HepG2 (cell line): ENCODE results near the gene TAF1B. TPM values are rescaled to one million over a fixed set of nuclear protein-coding genes. Genes with fewer than 3 reads are reported as not detected.

Experiments used
- ATAC-seq: fragments of 200-7000 bp; cut with Tn5 transposase; 3 replicates; pipeline ENCODE4 v1.9.1; 2020; ENCODE audit warnings: mild to moderate bottlenecking, moderate library complexity
- BruUV-seq: library from RNA; stranded (reverse); fragments of 400-500 nt; replicated peaks from 2 replicates; lab custom pipeline; 2021; lab: Mats Ljungman, UMichigan
- CTCF ChIA-PET: fragments of 300-600 bp; formaldehyde crosslinking; extraction: SDS; loops from one replicate; lab custom pipeline; 2021; ENCODE audit warnings: low total read pairs, inconsistent platforms, low intra/inter-chr PET ratio; lab: Yijun Ruan, JAX
- POLR2A ChIA-PET: fragments of 350-600 bp; sonication (Branson Sonifier 250); formaldehyde crosslinking; loops from one replicate; lab custom pipeline; 2020; ENCODE audit warnings: antibody characterized with exemption, inconsistent platforms; lab: Yijun Ruan, JAX
- DNase-seq: peaks from one replicate; pipeline ENCODE4 v3.0.0-alpha.2; 2015; ENCODE audit warnings: low spot score
- FAIRE-seq: peaks from 3 replicates; lab custom pipeline; 2011; peaks lifted over from hg19 to GRCh38; lab: Jason Lieb, UNC
- H2AFZ ChIP-seq: one replicate; pipeline ENCODE4 v1.6.1; 2011; ENCODE audit warnings: low read length, inconsistent platforms
- H3K27ac ChIP-seq: fragments of 300-600 bp; 3 replicates; pipeline ENCODE4 v1.8.0; 2011; ENCODE audit warnings: mixed run types, mild to moderate bottlenecking, mixed read lengths, low read length, inconsistent platforms; ENCODE audit not compliant: insufficient read depth; ENCODE audit errors: extremely low read length
- H3K27me3 ChIP-seq, 2 experiments: fragments of 200-600 bp in 1 of 2; 2 replicates in 1 of 2; 3 replicates in 1 of 2; pipeline versions ENCODE4 v1.6.0 to v1.8.0; 2011; ENCODE audit warnings: low read length in 2 of 2, mild to moderate bottlenecking in 2 of 2, moderate library complexity in 2 of 2, inconsistent platforms in 1 of 2; ENCODE audit not compliant: insufficient read depth in 2 of 2, control insufficient read depth in 1 of 2
- H3K36me3 ChIP-seq, 2 experiments: fragments of 200-600 bp in 1 of 2; replicated peaks in 1 of 2; 2 replicates in 1 of 2; 3 replicates in 1 of 2; pipeline versions ENCODE4 v1.5.1 to v1.8.0; 2011; ENCODE audit warnings: low read length in 2 of 2, inconsistent platforms in 1 of 2; ENCODE audit not compliant: insufficient read depth in 2 of 2, control insufficient read depth in 1 of 2
- H3K4me1 ChIP-seq: 2 replicates; pipeline ENCODE4 v1.5.1; 2012; ENCODE audit warnings: low read length, inconsistent platforms; ENCODE audit not compliant: insufficient read depth
- H3K4me2 ChIP-seq: 2 replicates; pipeline ENCODE4 v1.6.0; 2011; ENCODE audit warnings: low read depth, low read length, inconsistent platforms
- H3K4me3 ChIP-seq, 3 experiments: fragments of 200-600 bp in 1 of 3; sonication (generic), shearing (Covaris generic) in 1 of 3; replicated peaks in 1 of 3; 2 replicates each; pipeline ENCODE4 v1.5.1; 2011 to 2016; ENCODE audit warnings: low read length in 3 of 3, inconsistent platforms in 2 of 3, low read depth in 2 of 3, mild to moderate bottlenecking in 2 of 3, control low read depth in 1 of 3, mixed read lengths in 1 of 3; ENCODE audit not compliant: insufficient read depth in 1 of 3
- H3K79me2 ChIP-seq: one replicate; pipeline ENCODE4 v1.6.1; 2011; ENCODE audit warnings: low read length, inconsistent platforms; ENCODE audit not compliant: insufficient read depth
- H3K9ac ChIP-seq: 2 replicates; pipeline ENCODE4 v1.6.0; 2011; ENCODE audit warnings: mild to moderate bottlenecking, low read depth, low read length, inconsistent platforms; ENCODE audit not compliant: insufficient read depth
- H3K9me3 ChIP-seq: 2 replicates; pipeline ENCODE4 v1.5.1; 2012; ENCODE audit warnings: mild to moderate bottlenecking, low read length
- H4K20me1 ChIP-seq: 2 replicates; pipeline ENCODE4 v1.6.0; 2011; ENCODE audit warnings: inconsistent platforms, mild to moderate bottlenecking, low read length, moderate library complexity; ENCODE audit not compliant: insufficient read depth
- CCDC6 ChIP-seq: sonication (generic); formaldehyde crosslinking; IDR thresholded peaks from 2 replicates; pipeline ENCODE4 v1.8.1; 2022; ENCODE audit warnings: mild to moderate bottlenecking, missing genetic modification reagents, moderate library complexity
- GATA4 ChIP-seq: sonication (generic); IDR thresholded peaks from 2 replicates; pipeline ENCODE4 v1.6.1; 2016; ENCODE audit warnings: antibody characterized with exemption, low read depth, borderline replicate concordance
- HNF4A ChIP-seq: sonication (generic); formaldehyde crosslinking; IDR thresholded peaks from 2 replicates; pipeline ENCODE4 v1.4.0; 2020; ENCODE audit warnings: missing genetic modification reagents
- MEIS1 ChIP-seq: sonication (generic); formaldehyde crosslinking; IDR thresholded peaks from 2 replicates; pipeline ENCODE4 v1.9.0; 2021; ENCODE audit warnings: mild to moderate bottlenecking, missing genetic modification reagents, moderate library complexity, borderline replicate concordance
- PHF8 ChIP-seq: sonication (generic); formaldehyde crosslinking; IDR thresholded peaks from 2 replicates; pipeline ENCODE4 v1.5.0; 2020; ENCODE audit warnings: missing genetic modification reagents
- PREB ChIP-seq: sonication (generic); formaldehyde crosslinking; IDR thresholded peaks from 2 replicates; pipeline ENCODE4 v1.4.0; 2020; ENCODE audit warnings: missing genetic modification reagents
- SRY ChIP-seq: sonication (generic); formaldehyde crosslinking; IDR thresholded peaks from 2 replicates; pipeline ENCODE4 v1.8.0; 2022; ENCODE audit warnings: mild to moderate bottlenecking, missing genetic modification reagents
- TFDP1 ChIP-seq: IDR thresholded peaks from 2 replicates; pipeline ENCODE4 v1.6.1; 2016; ENCODE audit warnings: missing compliant biosample characterization, missing genetic modification reagents, borderline replicate concordance
- TSC22D2 ChIP-seq: sonication (generic); formaldehyde crosslinking; IDR thresholded peaks from 2 replicates; pipeline ENCODE4 v1.5.1; 2020; ENCODE audit warnings: missing genetic modification reagents, mild to moderate bottlenecking, borderline replicate concordance
- ZBTB21 ChIP-seq: sonication (generic); formaldehyde crosslinking; IDR thresholded peaks from 2 replicates; pipeline ENCODE4 v1.4.0; 2020; ENCODE audit warnings: missing genetic modification reagents
- ZMYM4 ChIP-seq: sonication (generic); formaldehyde crosslinking; IDR thresholded peaks from 2 replicates; pipeline ENCODE4 v1.8.1; 2023; ENCODE audit warnings: mild to moderate bottlenecking, missing genetic modification reagents
- ZNF136 ChIP-seq: sonication (generic); formaldehyde crosslinking; IDR thresholded peaks from 2 replicates; pipeline ENCODE4 v1.8.1; 2022; ENCODE audit warnings: low read depth, mild to moderate bottlenecking, moderate library complexity, missing genetic modification reagents
- ZNF543 ChIP-seq: sonication (generic); formaldehyde crosslinking; IDR thresholded peaks from 2 replicates; pipeline ENCODE4 v1.4.0; 2020; ENCODE audit warnings: mild to moderate bottlenecking, missing genetic modification reagents
- ZNF672 ChIP-seq: sonication (generic); formaldehyde crosslinking; IDR thresholded peaks from 2 replicates; pipeline ENCODE4 v1.8.1; 2022; ENCODE audit warnings: missing genetic modification reagents
- ZNF761 ChIP-seq: sonication (generic); formaldehyde crosslinking; conservative IDR thresholded peaks from 2 replicates; pipeline ENCODE4 v1.4.0; 2020; ENCODE audit warnings: mild to moderate bottlenecking, missing genetic modification reagents
- WGBS: methylation state at CpG from one replicate; pipeline ENCODE4 v1.1.6; 2017; ENCODE audit warnings: low lambda C conversion rate; 5-methylcytosine and 5-hydroxymethylcytosine counted together
- in situ Hi-C: cut with HindIII; loops from 2 replicates; pipeline ENCODE4 v1.10.0; 2017; ENCODE audit warnings: low pct_unique_long_range_greater_than_20kb; ENCODE audit not compliant: extremely low pct_ligation_motif_present
- intact Hi-C: fragments of 100-400 bp; cut with micrococcal nuclease; formaldehyde crosslinking; loops from one replicate; pipeline ENCODE4 v1.10.0; 2022; ENCODE audit not compliant: unreplicated experiment
- polyA plus RNA-seq, 8 experiments: library from polyadenylated mRNA; depleted of rRNA in 3 of 8; stranded (reverse) in 7 of 8; unstranded in 1 of 8; fragments of >200 nt; fragmentation: Illumina TruSeq in 4 of 8; extraction: Trizol in 4 of 8; gene quantifications; 2 replicates each; pipeline versions ENCODE4 v1.2.1 to v1.2.3, GENCODE V29; 2011 to 2016; ENCODE audit warnings: low read depth in 4 of 8, missing spikeins in 1 of 8, mixed read lengths in 1 of 8; ENCODE audit not compliant: insufficient read depth in 1 of 8
- total RNA-seq, 5 experiments: library from RNA; depleted of rRNA; stranded (reverse); fragments of >200 nt; fragmentation: Illumina TruSeq; extraction: Trizol; gene quantifications; 2 replicates each; pipeline ENCODE4 v1.2.3, GENCODE V29; 2016; ENCODE audit warnings: low read depth in 1 of 5

TAF1B gene
- total and polyA plus RNA-seq, 2 of the 13 experiments (the other 11 are each of a cell fraction or from before 2014, with no cell fraction given): 13.3 to 27.7 TPM

GRCh38 chr2:9937258-9937657, 94.0 kb downstream of the TAF1B start:
- Histone ChIP-seq H3K4me3 (no peak overlapping the region), H3K9me3 (no peaks in the 10 kb centered on the region), H3K9ac (no peak overlapping the region), H2AFZ (no peak overlapping the region), H3K27ac (no peak overlapping the region), H3K4me1 (peaks cover 29% of the 10 kb centered on the region), H3K79me2 (no peaks in the 10 kb centered on the region), H3K4me2 (no peak overlapping the region), H4K20me1 (no peaks in the 10 kb centered on the region), H3K27me3 (no peaks in the 10 kb centered on the region), H3K36me3 (peaks cover 3 to 11% of the 10 kb centered on the region in 2 experiments; a peak in 3 of 5 replicates)
- no peak for FAIRE-seq
- BruUV-seq: no TSS peak
- 93% methylated on average over 4 of the region's 4 CpGs for WGBS
- intact Hi-C loops (no loop called here), in situ Hi-C loops (no loop called here)
- no peak for ATAC-seq
- ChIA-PET CTCF (no interaction called here), POLR2A (interaction anchor here (1.5 kb wide), 1 partner anchor 94 kb away, joined by 3 read pairs; the partner anchor contains the start of gene TAF1B)
- DNase-seq: no peak
- TF ChIP-seq ZNF543 (CRISPR knock-in tag) (no peak), MEIS1 (CRISPR knock-in tag) (no peak), CCDC6 (CRISPR knock-in tag) (no peak), TFDP1 (CRISPR knock-in tag) (no peak), ZNF761 (CRISPR knock-in tag) (no peak), ZNF672 (CRISPR knock-in tag) (no peak), ZMYM4 (CRISPR knock-in tag) (no peak), PREB (CRISPR knock-in tag) (no peak), TSC22D2 (CRISPR knock-in tag) (no peak), HNF4A (CRISPR knock-in tag) (no peak), ZNF136 (CRISPR knock-in tag) (no peak), PHF8 (CRISPR knock-in tag) (no peak), GATA4 (no peak), ZBTB21 (CRISPR knock-in tag) (no peak), SRY (no peak)
